ENCODE results near the gene CDYL2. TPM values are rescaled to one million over a fixed set of nuclear protein-coding genes. Genes with fewer than 3 reads are reported as not detected.
"Not testable (repeated sequence)": the region's sequence is repeated elsewhere in the genome, so short reads cannot be mapped to it uniquely, and the experiment has no call there.

CDYL2 gene
- total RNA-seq, 1 donor from 2014 or later: 4.5 TPM

DNA sequence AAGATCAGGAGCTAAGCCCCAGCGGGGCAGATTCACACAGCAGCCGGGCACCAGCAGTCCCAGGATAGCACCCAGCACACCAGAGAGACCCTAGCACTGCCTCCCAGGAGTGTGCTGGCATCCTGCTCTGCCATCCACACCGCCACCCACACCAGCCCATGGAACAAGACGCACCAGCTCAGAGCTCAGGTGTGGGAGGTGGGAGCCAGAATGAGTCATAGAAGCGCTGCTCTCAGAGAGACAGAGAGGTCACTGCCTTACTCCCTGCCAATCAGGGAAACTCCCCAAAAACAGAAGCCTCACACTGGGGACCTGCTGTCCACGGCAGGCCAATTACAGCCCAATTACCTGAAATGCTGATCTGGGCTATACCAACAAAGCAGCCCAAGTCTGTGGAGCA, 64.9 kb downstream of the CDYL2 start:
- Mint-ChIP-seq H3K4me1 (no peaks in the 10 kb centered on the region), H3K36me3 (ENCODE audit: low read depth) (peaks cover 6% of the 10 kb centered on the region), H3K9me3 (peaks cover 11% of the 10 kb centered on the region), H3K27me3 (ENCODE audit: low read depth) (peaks cover 4% of the 10 kb centered on the region), H3K27ac (ENCODE audit: unreplicated experiment) (no peak overlapping the region), H3K4me3 (no peak overlapping the region)
- TF ChIP-seq, protein P1, sequence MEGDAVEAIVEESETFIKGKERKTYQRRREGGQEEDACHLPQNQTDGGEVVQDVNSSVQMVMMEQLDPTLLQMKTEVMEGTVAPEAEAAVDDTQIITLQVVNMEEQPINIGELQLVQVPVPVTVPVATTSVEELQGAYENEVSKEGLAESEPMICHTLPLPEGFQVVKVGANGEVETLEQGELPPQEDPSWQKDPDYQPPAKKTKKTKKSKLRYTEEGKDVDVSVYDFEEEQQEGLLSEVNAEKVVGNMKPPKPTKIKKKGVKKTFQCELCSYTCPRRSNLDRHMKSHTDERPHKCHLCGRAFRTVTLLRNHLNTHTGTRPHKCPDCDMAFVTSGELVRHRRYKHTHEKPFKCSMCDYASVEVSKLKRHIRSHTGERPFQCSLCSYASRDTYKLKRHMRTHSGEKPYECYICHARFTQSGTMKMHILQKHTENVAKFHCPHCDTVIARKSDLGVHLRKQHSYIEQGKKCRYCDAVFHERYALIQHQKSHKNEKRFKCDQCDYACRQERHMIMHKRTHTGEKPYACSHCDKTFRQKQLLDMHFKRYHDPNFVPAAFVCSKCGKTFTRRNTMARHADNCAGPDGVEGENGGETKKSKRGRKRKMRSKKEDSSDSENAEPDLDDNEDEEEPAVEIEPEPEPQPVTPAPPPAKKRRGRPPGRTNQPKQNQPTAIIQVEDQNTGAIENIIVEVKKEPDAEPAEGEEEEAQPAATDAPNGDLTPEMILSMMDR (conservative IDR thresholded peaks at IDR 0.05): no peak
- DNase-seq (ENCODE audit: low read depth, low spot score): no peak

DNA sequence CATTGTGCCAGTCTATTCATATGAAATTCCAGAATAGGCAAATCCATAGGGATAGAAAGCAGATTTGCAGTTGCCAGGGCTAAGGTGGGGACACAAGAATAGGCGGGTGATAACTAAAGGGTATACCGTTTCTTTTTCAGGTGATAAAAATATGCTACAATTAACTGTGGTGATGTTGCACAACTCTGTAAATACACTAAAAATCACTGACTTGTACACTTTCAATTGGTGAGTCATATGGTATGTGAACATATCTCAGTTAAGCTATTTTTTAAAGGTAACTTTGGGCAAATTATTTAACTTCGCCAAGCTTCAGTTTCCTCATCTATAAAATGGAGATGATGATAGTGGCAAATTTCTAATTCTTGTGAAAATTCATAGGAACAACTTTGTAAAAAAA, 65.9 kb downstream of the CDYL2 start:
- H3K4me1 Mint-ChIP-seq: no peaks in the 10 kb centered on the region
- no peak for DNase-seq (ENCODE audit: low read depth, low spot score)
- peaks cover 4% of the 10 kb centered on the region for H3K27me3 Mint-ChIP-seq (ENCODE audit: low read depth)
- peaks cover 11% of the 10 kb centered on the region for H3K9me3 Mint-ChIP-seq
- H3K4me3 Mint-ChIP-seq: no peak overlapping the region
- TF ChIP-seq, protein P1 (conservative IDR thresholded peaks at IDR 0.05): no peak
- H3K27ac Mint-ChIP-seq (ENCODE audit: unreplicated experiment): no peak overlapping the region
- peaks cover 6% of the 10 kb centered on the region for H3K36me3 Mint-ChIP-seq (ENCODE audit: low read depth)

DNA sequence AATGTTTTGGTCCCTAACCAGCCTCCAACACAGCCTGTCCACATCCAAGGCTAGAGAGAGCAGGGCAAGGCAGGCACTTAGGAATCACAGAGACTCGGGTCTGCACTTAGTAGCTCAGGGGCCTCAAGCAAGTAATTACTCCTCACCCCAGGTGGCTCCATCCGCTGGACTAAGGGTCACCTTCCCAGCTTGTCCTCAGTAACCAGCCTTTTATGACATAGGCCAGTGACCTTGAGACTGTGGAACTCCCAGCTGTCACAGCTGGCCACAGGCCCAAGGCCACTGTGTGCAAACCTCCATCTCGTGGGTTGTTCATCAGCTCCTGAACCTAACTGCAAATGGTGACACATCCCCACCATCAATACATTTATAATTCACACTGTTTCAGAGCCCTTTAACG, 68.6 kb downstream of the CDYL2 start:
- TF ChIP-seq, protein P1 (conservative IDR thresholded peaks at IDR 0.05): no peak
- no peaks in the 10 kb centered on the region for H3K36me3 Mint-ChIP-seq (ENCODE audit: low read depth)

DNA sequence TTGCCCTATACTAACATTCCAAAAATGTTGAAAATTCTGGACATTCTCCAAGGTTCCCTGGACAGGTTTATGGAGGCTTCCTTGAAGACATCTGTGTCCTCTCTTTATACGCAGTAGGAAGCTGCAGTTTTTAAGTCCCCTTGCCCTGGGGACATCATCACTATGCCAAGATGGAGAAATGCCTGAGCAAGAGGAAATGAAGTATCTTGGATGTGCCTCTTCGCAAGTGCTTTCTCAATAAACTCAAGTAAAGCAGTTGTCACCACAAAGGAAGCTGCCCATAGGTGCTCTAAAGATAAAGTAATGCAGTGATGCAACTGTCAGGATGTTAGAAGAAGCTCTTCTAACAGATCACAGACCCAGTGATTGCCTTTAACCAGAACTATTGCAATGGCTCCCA, 71.0 kb downstream of the CDYL2 start:
- TF ChIP-seq, protein P1 (conservative IDR thresholded peaks at IDR 0.05): no peak
- DNase-seq (ENCODE audit: low read depth, low spot score): no peak
- H3K36me3 Mint-ChIP-seq (ENCODE audit: low read depth): no peaks in the 10 kb centered on the region
- peaks cover 4% of the 10 kb centered on the region for H3K27me3 Mint-ChIP-seq (ENCODE audit: low read depth)
- H3K4me3 Mint-ChIP-seq: no peak overlapping the region
- no peak overlapping the region for H3K27ac Mint-ChIP-seq (ENCODE audit: unreplicated experiment)
- H3K4me1 Mint-ChIP-seq: no peaks in the 10 kb centered on the region
- H3K9me3 Mint-ChIP-seq: peaks cover 13% of the 10 kb centered on the region

More for the DNA sequence above, 68.6 kb downstream of the CDYL2 start:
- Mint-ChIP-seq H3K9me3 (peaks cover 13% of the 10 kb centered on the region), H3K27me3 (ENCODE audit: low read depth) (peaks cover 4% of the 10 kb centered on the region), H3K27ac (ENCODE audit: unreplicated experiment) (no peak overlapping the region), H3K4me1 (no peaks in the 10 kb centered on the region), H3K4me3 (no peak overlapping the region)
- DNase-seq (ENCODE audit: low read depth, low spot score): no peak

DNA sequence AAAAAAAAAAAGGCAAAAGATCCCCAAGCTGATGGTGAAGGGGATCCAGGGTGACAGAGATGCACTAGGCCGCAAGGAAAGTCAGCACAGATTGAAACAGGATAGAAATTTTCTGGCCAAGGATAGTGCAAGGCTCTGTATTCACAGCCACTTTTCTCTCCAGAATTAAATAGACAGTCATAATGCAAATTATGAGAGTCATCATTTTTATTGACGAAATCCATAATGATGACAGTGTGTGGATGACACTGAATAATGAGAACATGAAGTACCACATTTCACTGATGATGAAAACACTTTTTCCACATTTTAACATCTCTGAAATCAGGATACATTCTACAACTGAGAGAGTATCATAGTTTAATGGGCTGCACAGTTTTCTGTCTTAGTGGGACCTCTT, 72.5 kb downstream of the CDYL2 start:
- DNase-seq (ENCODE audit: low read depth, low spot score): no peak
- H3K4me3 Mint-ChIP-seq: no peak overlapping the region
- H3K4me1 Mint-ChIP-seq: no peaks in the 10 kb centered on the region
- peaks cover 13% of the 10 kb centered on the region for H3K9me3 Mint-ChIP-seq
- no peak overlapping the region for H3K27ac Mint-ChIP-seq (ENCODE audit: unreplicated experiment)
- no peaks in the 10 kb centered on the region for H3K36me3 Mint-ChIP-seq (ENCODE audit: low read depth)
- TF ChIP-seq, protein P1 (conservative IDR thresholded peaks at IDR 0.05): no peak
- peaks cover 4% of the 10 kb centered on the region for H3K27me3 Mint-ChIP-seq (ENCODE audit: low read depth)

DNA sequence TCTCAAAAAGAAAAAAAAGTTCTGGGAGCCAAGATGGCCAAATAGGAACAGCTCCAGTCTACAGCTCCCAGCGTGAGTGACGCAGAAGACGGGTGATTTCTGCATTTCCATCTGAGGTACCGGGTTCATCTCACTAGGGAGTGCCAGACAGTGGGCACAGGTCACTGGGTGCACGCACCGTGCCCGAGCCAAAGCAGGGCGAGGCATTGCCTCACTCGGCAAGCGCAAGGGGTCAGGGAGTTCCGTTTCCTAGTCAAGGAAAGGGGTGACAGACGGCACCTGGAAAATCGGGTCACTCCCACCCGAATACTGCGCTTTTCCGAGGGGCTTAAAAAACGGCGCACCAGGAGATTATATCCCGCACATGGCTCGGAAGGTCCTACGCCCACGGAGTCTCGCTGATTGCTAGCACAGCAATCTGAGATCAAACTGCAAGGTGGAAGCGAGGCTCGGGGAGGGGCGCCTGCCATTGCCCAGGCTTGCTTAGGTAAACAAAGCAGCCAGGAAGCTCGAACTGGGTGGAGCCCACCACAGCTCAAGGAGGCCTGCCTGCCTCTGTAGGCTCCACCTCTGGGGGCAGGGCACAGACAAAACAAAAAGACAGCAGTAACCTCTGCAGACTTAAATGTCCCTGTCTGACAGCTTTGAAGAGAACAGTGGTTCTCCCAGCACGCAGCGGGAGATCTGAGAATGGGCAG, 77.2 kb downstream of the CDYL2 start:
- DNase-seq (ENCODE audit: low read depth, low spot score); H3K4me3 Mint-ChIP-seq; H3K4me1 Mint-ChIP-seq; H3K27ac Mint-ChIP-seq (ENCODE audit: unreplicated experiment); H3K36me3 Mint-ChIP-seq (ENCODE audit: low read depth); H3K27me3 Mint-ChIP-seq (ENCODE audit: low read depth): not testable (repeated sequence)
- peaks cover 17% of the 10 kb centered on the region for H3K9me3 Mint-ChIP-seq

All from neural crest cell (in vitro differentiated cells).